ENCODE results near the gene TTC5.
"Not testable (repeated sequence)": the region's sequence is repeated elsewhere in the genome, so short reads cannot be mapped to it uniquely, and the experiment has no call there.

Gene TTC5

DNA sequence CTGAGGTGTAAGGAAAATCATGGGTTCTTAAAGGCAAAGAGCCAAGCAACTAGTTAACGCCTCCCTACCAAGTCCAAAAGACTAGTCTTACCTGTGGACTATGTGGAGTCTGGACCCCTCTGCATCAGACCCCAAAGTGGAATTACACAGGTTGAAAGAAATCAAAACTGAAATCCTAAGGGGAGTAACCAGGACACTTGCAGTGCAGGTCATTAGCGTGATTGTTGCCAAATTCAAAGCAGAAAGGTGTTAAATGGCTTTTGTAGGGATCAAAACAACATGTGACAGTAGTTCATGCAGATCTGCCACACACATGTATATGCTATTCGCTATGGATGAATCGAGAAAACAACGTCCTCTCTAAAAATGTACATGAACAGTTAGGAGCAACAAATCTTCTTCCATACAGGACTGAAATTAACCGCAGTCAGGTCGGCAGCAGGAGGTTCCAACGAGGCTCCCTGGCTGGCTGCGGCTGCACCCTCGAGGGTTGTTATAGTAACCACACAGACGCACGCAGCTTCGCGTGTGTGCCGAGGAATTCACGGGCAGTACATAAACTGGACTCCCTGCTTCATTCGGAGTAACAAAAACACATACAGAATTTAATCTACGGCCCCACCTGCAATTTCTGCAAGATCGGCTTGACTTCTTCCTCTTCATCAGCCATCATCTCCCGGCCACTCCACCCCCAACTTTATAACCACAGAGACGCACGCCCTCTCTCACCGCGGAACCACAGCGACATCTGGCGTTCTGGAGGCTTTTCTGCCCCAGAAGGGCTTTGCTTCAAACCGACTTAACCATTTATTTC, at the start of gene TTC5:
Gene TTC5, minus strand, starts transcription at position 687 of the 814 bp plus-strand sequence. Its CDS starts 14 bp downstream, at position 673.
- peak; percentile 97 for DNase-seq

GRCh38 chr14:20350860-20351259, 45.1 kb upstream of the TTC5 start:
- no peak for DNase-seq

GRCh38 chr14:20350282-20350681, 44.5 kb upstream of the TTC5 start:
- DNase-seq: no peak

GRCh38 chr14:20347747-20348146, 42.0 kb upstream of the TTC5 start:
- DNase-seq: no peak

- no peak for DNase-seq
These were observed 41.0 kb upstream of the TTC5 start for GRCh38 chr14:20346713-20347112.

- DNase-seq: no peak
These were observed 39.6 kb upstream of the TTC5 start for GRCh38 chr14:20345366-20345765.

- no peak for DNase-seq
These were observed 38.1 kb upstream of the TTC5 start for GRCh38 chr14:20343862-20344220.

DNA sequence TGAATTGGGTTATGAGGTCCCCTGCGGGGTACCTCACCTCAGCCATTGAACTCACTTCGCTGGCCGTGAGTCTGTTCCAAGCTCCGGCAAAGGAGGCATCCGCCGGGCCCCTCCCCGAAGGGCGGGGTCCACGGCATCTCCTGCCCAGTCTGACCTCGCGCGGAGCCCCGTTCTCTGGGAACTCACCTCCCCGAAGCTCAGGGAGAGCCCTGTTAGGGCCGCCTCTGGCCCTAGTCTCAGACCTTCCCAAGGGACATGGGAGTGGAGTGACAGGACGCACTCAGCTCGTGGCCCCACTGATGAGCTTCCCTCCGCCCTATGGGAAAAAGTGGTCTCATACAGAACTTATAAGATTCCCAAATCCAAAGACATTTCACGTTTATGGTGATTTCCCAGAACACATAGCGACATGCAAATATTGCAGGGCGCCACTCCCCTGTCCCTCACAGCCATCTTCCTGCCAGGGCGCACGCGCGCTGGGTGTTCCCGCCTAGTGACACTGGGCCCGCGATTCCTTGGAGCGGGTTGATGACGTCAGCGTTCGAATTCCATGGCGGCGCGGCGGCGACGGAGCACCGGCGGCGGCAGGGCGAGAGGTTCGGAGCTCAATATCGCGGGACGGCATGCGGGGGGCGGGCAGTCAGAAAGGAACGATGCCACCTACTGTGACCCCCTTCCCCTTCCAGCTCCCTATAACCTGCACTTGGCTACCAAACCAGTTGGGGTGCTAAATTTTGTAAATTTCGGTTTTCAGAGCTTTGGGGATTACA, 37.5 kb upstream of the TTC5 start, which contains the start of gene PARP2:
Gene PARP2, plus strand, starts transcription at position 544 of the 770 bp plus-strand sequence. Its CDS starts 7 bp downstream, at position 551.
- DNase-seq: peak; percentile 96

DNA sequence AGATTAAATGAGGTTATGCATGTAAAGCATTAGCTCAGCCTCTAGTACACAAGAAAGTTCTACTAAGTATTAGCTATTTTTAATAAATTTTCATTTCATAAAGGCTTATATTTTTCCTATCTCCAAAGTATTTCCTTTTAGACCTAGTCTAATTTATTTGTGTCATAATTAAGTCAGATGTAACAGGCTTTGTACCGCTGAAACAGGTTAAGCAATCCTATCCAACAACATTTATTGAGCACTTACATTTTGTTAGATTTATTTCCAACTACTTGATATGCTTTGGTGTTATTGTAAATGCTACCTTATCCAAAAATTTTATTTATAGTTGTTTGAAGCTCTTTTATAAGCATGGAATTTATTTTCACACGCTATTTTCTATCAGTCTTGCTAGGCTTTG, 35.9 kb upstream of the TTC5 start:
- no peak for DNase-seq

- not testable (repeated sequence) for DNase-seq
These were observed 35.3 kb upstream of the TTC5 start for GRCh38 chr14:20341032-20341431.

DNA sequence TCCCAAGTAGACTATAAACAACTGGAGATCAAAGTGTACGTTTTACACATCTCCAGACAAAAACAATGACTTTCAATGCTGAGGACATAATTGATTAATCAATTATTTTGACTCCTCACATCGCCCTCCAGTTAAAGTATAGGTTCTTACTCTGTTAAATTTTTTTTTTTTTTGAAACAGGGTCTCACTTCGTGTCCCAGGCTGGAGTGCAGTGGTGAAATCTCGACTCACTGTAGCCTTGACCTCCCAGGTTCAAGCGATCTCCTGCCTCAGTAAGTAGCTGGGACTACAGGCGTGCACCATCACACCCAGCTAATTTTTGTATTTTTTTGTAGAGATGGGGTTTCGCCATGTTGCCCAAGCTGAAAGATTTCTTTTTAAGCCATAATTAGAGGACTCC, 28.3 kb upstream of the TTC5 start:
- DNase-seq: no peak

GRCh38 chr14:20333494-20333841, 27.7 kb upstream of the TTC5 start:
- DNase-seq: no peak

GRCh38 chr14:20332788-20333493, 27.2 kb upstream of the TTC5 start, which contains the start of gene CCNB1IP1:
CCNB1IP1 (minus strand) TSS chr14:20333279; CDS start chr14:20316523, 16,756 bp downstream.
- DNase-seq: peak; percentile 77

GRCh38 chr14:20332431-20332787, 26.7 kb upstream of the TTC5 start:
- no peak for DNase-seq

GRCh38 chr14:20331053-20331613, 25.4 kb upstream of the TTC5 start:
- no peak for DNase-seq

DNA sequence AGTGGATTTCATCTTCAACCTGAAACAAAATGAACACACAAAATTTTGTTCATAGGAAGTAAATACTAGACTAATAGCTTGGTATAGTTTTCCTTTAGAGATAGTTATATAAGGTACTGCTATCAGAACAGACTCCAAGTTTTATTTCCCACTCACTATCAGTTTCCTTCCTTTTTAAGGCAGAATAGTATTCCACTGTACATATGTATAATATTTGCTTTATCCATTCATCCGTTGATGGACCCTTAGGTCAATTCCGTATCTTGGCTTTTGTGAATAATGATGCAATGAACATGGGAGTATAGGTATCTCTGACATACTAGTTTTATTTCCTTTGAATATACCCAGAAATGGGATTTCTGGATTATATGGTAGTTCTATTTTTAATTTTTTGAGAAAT, 23.6 kb upstream of the TTC5 start:
- no peak for DNase-seq

DNA sequence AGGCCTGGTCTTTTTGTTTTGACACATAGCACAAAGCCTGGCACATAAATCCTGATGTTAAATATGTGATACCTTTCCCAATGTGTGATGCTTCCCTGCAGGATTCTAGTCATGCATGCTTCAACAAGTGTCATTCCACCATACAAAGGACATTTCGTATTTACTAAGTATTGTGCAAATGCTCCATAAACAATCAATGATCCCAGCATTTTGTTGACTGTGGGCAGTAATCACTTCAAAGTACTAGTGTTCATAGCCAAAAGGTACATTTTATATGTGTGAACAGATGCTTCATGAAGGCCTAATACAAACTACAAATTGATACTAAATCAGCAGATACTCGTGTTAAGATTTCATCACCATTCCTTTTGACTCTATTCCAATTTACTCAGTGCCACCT, 23.0 kb upstream of the TTC5 start:
- no peak for DNase-seq

- no peak for DNase-seq
These were observed 21.5 kb upstream of the TTC5 start for GRCh38 chr14:20327005-20327869.

- no peak for DNase-seq
These were observed 12.0 kb upstream of the TTC5 start for GRCh38 chr14:20317720-20318119.

GRCh38 chr14:20314026-20314425, 8.3 kb upstream of the TTC5 start:
- DNase-seq: no peak

GRCh38 chr14:20306079-20306423, 300 bp upstream of the TTC5 start:
- no peak for DNase-seq

GRCh38 chr14:20302042-20302755, 3.6 kb downstream of the TTC5 start:
- DNase-seq: no peak
